ENCODE results near the gene BCR.

BCR gene

DNA sequence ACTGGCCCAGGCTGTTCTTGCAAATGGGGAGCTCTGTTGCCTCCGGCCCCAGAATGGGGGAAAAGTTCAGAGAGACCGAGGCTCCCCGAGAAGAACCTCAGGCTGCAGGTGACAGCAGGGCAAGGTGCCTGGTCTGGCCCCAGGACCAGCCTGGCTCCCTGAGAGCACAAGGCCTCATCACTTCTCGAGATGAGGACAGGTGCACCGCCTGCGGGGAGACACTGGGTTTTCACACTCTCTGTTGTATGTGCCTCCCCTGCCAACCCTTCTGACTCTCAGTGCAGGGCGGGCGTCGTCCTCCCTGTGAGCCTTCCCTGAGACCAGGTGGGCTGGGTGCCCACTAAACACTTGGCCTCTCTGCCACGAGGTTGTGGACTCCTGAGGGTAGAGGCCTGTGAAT lies 102.2 kb downstream of the BCR start:
- H3K4me1 ChIP-seq (ENCODE audit: control insufficient read depth, low read depth, low read length), result no peaks in the 10 kb centered on the region
- no peak overlapping the region for H2AK5ac ChIP-seq (ENCODE audit: low read length)
- H3K79me1 ChIP-seq (ENCODE audit: low read length), result peaks cover 2% of the 10 kb centered on the region
- no CpG with 5 or more reads among the region's 10 CpGs for WGBS (ENCODE audit: extremely low coverage, insufficient coverage, low lambda C conversion rate)
- DNase-seq, result no peak
- H3K27me3 ChIP-seq (ENCODE audit: insufficient read depth, low read length, poor library complexity), result no peaks in the 10 kb centered on the region
- no peak overlapping the region for H3K4me3 ChIP-seq (ENCODE audit: low read length)
- no peak overlapping the region for H3K23ac ChIP-seq (ENCODE audit: low read length)
- H3K4me2 ChIP-seq (ENCODE audit: low read length), result no peak overlapping the region
- no peak overlapping the region for H2BK15ac ChIP-seq (replicated peaks; ENCODE audit: low read depth)
- H4K8ac ChIP-seq (ENCODE audit: low read depth, low read length), result no peak overlapping the region
- H3K9ac ChIP-seq (ENCODE audit: low read length), result no peak overlapping the region
- peaks cover 6% of the 10 kb centered on the region for H3K36me3 ChIP-seq (ENCODE audit: control insufficient read depth, insufficient read depth, low read length)
- no peak overlapping the region for H3K56ac ChIP-seq (ENCODE audit: low read length)
- H3K27ac ChIP-seq (ENCODE audit: low read depth, low read length), result no peak overlapping the region
- no peak overlapping the region for H2BK5ac ChIP-seq (ENCODE audit: low read length)
- H3K4ac ChIP-seq (ENCODE audit: low read depth, low read length), result no peak overlapping the region
- no peaks in the 10 kb centered on the region for H3K79me2 ChIP-seq (ENCODE audit: control insufficient read depth, insufficient read depth, low read length)
- H2BK120ac ChIP-seq (ENCODE audit: low read depth, low read length), result no peak overlapping the region
- no peak overlapping the region for H4K5ac ChIP-seq (ENCODE audit: low read length)
- H3K18ac ChIP-seq (ENCODE audit: low read length), result no peak overlapping the region

DNA sequence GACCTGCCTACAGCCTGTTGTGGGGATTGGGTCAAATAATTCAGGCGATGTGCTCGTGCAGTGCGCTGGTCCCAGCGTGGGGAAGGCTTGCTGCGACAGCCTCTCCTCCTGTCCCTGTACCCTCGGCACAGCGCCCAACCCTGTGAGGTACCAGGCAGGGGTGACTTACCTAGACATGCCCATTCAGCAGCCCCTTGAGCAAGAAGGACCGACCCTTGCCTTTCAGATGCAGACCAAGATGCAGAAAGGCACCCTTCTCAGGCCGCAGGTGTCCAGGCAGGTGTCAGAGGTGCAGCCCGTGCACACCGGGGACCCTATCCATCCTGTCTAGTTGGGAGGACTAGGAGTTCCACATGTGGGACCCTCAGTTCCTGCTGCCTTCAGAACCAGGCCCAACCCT lies 102.7 kb downstream of the BCR start:
- no peak overlapping the region for H3K4me2 ChIP-seq (ENCODE audit: low read length)
- no peak overlapping the region for H3K27ac ChIP-seq (ENCODE audit: low read depth, low read length)
- WGBS (ENCODE audit: extremely low coverage, insufficient coverage, low lambda C conversion rate), result no CpG with 5 or more reads among the region's 11 CpGs

GRCh38 chr22:23283591-23284503 lies 103.5 kb downstream of the BCR start:
- H3K79me2 ChIP-seq (ENCODE audit: control insufficient read depth, insufficient read depth, low read length), result no peaks in the 10 kb centered on the region
- peaks cover 6% of the 10 kb centered on the region for H3K36me3 ChIP-seq (ENCODE audit: control insufficient read depth, insufficient read depth, low read length)
- WGBS (ENCODE audit: extremely low coverage, insufficient coverage, low lambda C conversion rate), result no CpG with 5 or more reads among the region's 22 CpGs

More for the DNA sequence above, 102.7 kb downstream of the BCR start:
- Histone ChIP-seq H3K23ac (ENCODE audit: low read length) (no peak overlapping the region), H2BK15ac (replicated peaks; ENCODE audit: low read depth) (no peak overlapping the region), H4K8ac (ENCODE audit: low read depth, low read length) (no peak overlapping the region), H3K4ac (ENCODE audit: low read depth, low read length) (no peak overlapping the region), H3K79me1 (ENCODE audit: low read length) (peaks cover 2% of the 10 kb centered on the region), H2BK5ac (ENCODE audit: low read length) (no peak overlapping the region), H3K4me1 (ENCODE audit: control insufficient read depth, low read depth, low read length) (no peaks in the 10 kb centered on the region), H3K27me3 (ENCODE audit: insufficient read depth, low read length, poor library complexity) (no peaks in the 10 kb centered on the region), H4K5ac (ENCODE audit: low read length) (no peak overlapping the region), H2AK5ac (ENCODE audit: low read length) (no peak overlapping the region), H3K9ac (ENCODE audit: low read length) (no peak overlapping the region), H3K79me2 (ENCODE audit: control insufficient read depth, insufficient read depth, low read length) (no peaks in the 10 kb centered on the region), H3K56ac (ENCODE audit: low read length) (no peak overlapping the region), H3K18ac (ENCODE audit: low read length) (no peak overlapping the region), H3K4me3 (ENCODE audit: low read length) (no peak overlapping the region), H2BK120ac (ENCODE audit: low read depth, low read length) (no peak overlapping the region), H3K36me3 (ENCODE audit: control insufficient read depth, insufficient read depth, low read length) (peaks cover 6% of the 10 kb centered on the region)
- no peak for DNase-seq

GRCh38 chr22:23284504-23285033 lies 104.3 kb downstream of the BCR start:
- H2BK15ac ChIP-seq (replicated peaks; ENCODE audit: low read depth), result no peak overlapping the region
- H2AK5ac ChIP-seq (ENCODE audit: low read length), result no peak overlapping the region

More at GRCh38 chr22:23283591-23284503, 103.5 kb downstream of the BCR start:
- Histone ChIP-seq H3K27ac (ENCODE audit: low read depth, low read length) (no peak overlapping the region), H3K56ac (ENCODE audit: low read length) (no peak overlapping the region), H3K4ac (ENCODE audit: low read depth, low read length) (no peak overlapping the region), H2BK120ac (ENCODE audit: low read depth, low read length) (no peak overlapping the region), H3K23ac (ENCODE audit: low read length) (no peak overlapping the region), H3K27me3 (ENCODE audit: insufficient read depth, low read length, poor library complexity) (no peaks in the 10 kb centered on the region), H3K9ac (ENCODE audit: low read length) (no peak overlapping the region), H3K79me1 (ENCODE audit: low read length) (peaks cover 2% of the 10 kb centered on the region), H4K5ac (ENCODE audit: low read length) (no peak overlapping the region), H3K4me2 (ENCODE audit: low read length) (no peak overlapping the region), H3K4me1 (ENCODE audit: control insufficient read depth, low read depth, low read length) (no peaks in the 10 kb centered on the region), H4K8ac (ENCODE audit: low read depth, low read length) (no peak overlapping the region), H2AK5ac (ENCODE audit: low read length) (no peak overlapping the region), H2BK15ac (replicated peaks; ENCODE audit: low read depth) (no peak overlapping the region), H3K4me3 (ENCODE audit: low read length) (no peak overlapping the region), H3K18ac (ENCODE audit: low read length) (no peak overlapping the region), H2BK5ac (ENCODE audit: low read length) (no peak overlapping the region)
- DNase-seq, result no peak

GRCh38 chr22:23285236-23285635 lies 104.9 kb downstream of the BCR start:
- no peak overlapping the region for H3K4me3 ChIP-seq (ENCODE audit: low read length)
- peaks cover 6% of the 10 kb centered on the region for H3K36me3 ChIP-seq (ENCODE audit: control insufficient read depth, insufficient read depth, low read length)
- H2BK5ac ChIP-seq (ENCODE audit: low read length), result no peak overlapping the region
- H4K8ac ChIP-seq (ENCODE audit: low read depth, low read length), result no peak overlapping the region
- no peaks in the 10 kb centered on the region for H3K27me3 ChIP-seq (ENCODE audit: insufficient read depth, low read length, poor library complexity)
- no peak overlapping the region for H3K4ac ChIP-seq (ENCODE audit: low read depth, low read length)
- H3K4me1 ChIP-seq (ENCODE audit: control insufficient read depth, low read depth, low read length), result no peaks in the 10 kb centered on the region
- peaks cover 2% of the 10 kb centered on the region for H3K79me1 ChIP-seq (ENCODE audit: low read length)
- no peak overlapping the region for H2AK5ac ChIP-seq (ENCODE audit: low read length)
- no peak overlapping the region for H3K23ac ChIP-seq (ENCODE audit: low read length)
- no peak overlapping the region for H2BK120ac ChIP-seq (ENCODE audit: low read depth, low read length)
- no peak overlapping the region for H4K5ac ChIP-seq (ENCODE audit: low read length)
- H2BK15ac ChIP-seq (replicated peaks; ENCODE audit: low read depth), result no peak overlapping the region
- DNase-seq, result no peak
- no peaks in the 10 kb centered on the region for H3K79me2 ChIP-seq (ENCODE audit: control insufficient read depth, insufficient read depth, low read length)
- no peak overlapping the region for H3K9ac ChIP-seq (ENCODE audit: low read length)
- H3K18ac ChIP-seq (ENCODE audit: low read length), result no peak overlapping the region
- H3K27ac ChIP-seq (ENCODE audit: low read depth, low read length), result no peak overlapping the region
- no peak overlapping the region for H3K56ac ChIP-seq (ENCODE audit: low read length)
- WGBS (ENCODE audit: extremely low coverage, insufficient coverage, low lambda C conversion rate), result no CpG with 5 or more reads among the region's 8 CpGs
- H3K4me2 ChIP-seq (ENCODE audit: low read length), result no peak overlapping the region

More at GRCh38 chr22:23284504-23285033, 104.3 kb downstream of the BCR start:
- DNase-seq, result no peak
- Histone ChIP-seq H4K8ac (ENCODE audit: low read depth, low read length) (no peak overlapping the region), H3K36me3 (ENCODE audit: control insufficient read depth, insufficient read depth, low read length) (peaks cover 6% of the 10 kb centered on the region), H3K4me3 (ENCODE audit: low read length) (no peak overlapping the region), H3K9ac (ENCODE audit: low read length) (no peak overlapping the region), H3K79me1 (ENCODE audit: low read length) (peaks cover 2% of the 10 kb centered on the region), H3K4me2 (ENCODE audit: low read length) (no peak overlapping the region), H4K5ac (ENCODE audit: low read length) (no peak overlapping the region), H3K79me2 (ENCODE audit: control insufficient read depth, insufficient read depth, low read length) (no peaks in the 10 kb centered on the region), H3K27me3 (ENCODE audit: insufficient read depth, low read length, poor library complexity) (no peaks in the 10 kb centered on the region), H2BK5ac (ENCODE audit: low read length) (no peak overlapping the region), H3K4ac (ENCODE audit: low read depth, low read length) (no peak overlapping the region), H3K18ac (ENCODE audit: low read length) (no peak overlapping the region), H2BK120ac (ENCODE audit: low read depth, low read length) (no peak overlapping the region), H3K27ac (ENCODE audit: low read depth, low read length) (no peak overlapping the region), H3K4me1 (ENCODE audit: control insufficient read depth, low read depth, low read length) (no peaks in the 10 kb centered on the region), H3K56ac (ENCODE audit: low read length) (no peak overlapping the region), H3K23ac (ENCODE audit: low read length) (no peak overlapping the region)
- no CpG with 5 or more reads among the region's 10 CpGs for WGBS (ENCODE audit: extremely low coverage, insufficient coverage, low lambda C conversion rate)

All from mesendoderm (in vitro differentiated cells).